HG02759 (cell line): ENCODE measurements around the gene GPR21.

Source experiments
- ATAC-seq: cut with Tn5 transposase; IDR thresholded peaks from one replicate; pipeline ENCODE4 v1.9.1; 2021; ENCODE audit warnings: mild to moderate bottlenecking, moderate library complexity; ENCODE audit not compliant: unreplicated experiment

GPR21 gene

GRCh38 chr9:123063177-123063598 is 29.7 kb downstream of the GPR21 start:
- no peak for ATAC-seq

GRCh38 chr9:123063896-123064295 is 30.4 kb downstream of the GPR21 start:
- ATAC-seq, result no peak

- no peak for ATAC-seq
Measured at GRCh38 chr9:123064716-123065115, 31.2 kb downstream of the GPR21 start.

- ATAC-seq, result no peak
Measured at GRCh38 chr9:123065196-123065595, 31.7 kb downstream of the GPR21 start.

- no peak for ATAC-seq
Measured at GRCh38 chr9:123067136-123067535, 33.7 kb downstream of the GPR21 start.

GRCh38 chr9:123069010-123069481 is 35.6 kb downstream of the GPR21 start:
- no peak for ATAC-seq

- ATAC-seq, result no peak
Measured at GRCh38 chr9:123070198-123070597, 36.7 kb downstream of the GPR21 start.

GRCh38 chr9:123072407-123072995 is 39.0 kb downstream of the GPR21 start:
- no peak for ATAC-seq

GRCh38 chr9:123073441-123073840 is 40.0 kb downstream of the GPR21 start:
- ATAC-seq, result no peak

- no peak for ATAC-seq
Measured at GRCh38 chr9:123073991-123074422, 40.5 kb downstream of the GPR21 start.

- no peak for ATAC-seq
Measured at GRCh38 chr9:123074628-123075027, 41.2 kb downstream of the GPR21 start.

GRCh38 chr9:123080444-123080843 is 47.0 kb downstream of the GPR21 start:
- no peak for ATAC-seq

GRCh38 chr9:123081824-123082223 is 48.4 kb downstream of the GPR21 start:
- no peak for ATAC-seq

GRCh38 chr9:123083680-123084079 is 50.2 kb downstream of the GPR21 start:
- no peak for ATAC-seq

GRCh38 chr9:123084256-123084655 is 50.8 kb downstream of the GPR21 start:
- no peak for ATAC-seq
